AG08396 (cell line): ENCODE measurements around the gene NXNL1.

Experiments used
- DNase-seq: peaks from one replicate; pipeline ENCODE4 v3.0.0; 2012; ENCODE audit warnings: low spot score, mixed read lengths

The NXNL1 gene

GRCh38 chr19:17455308-17456123 lies 5.2 kb downstream of the NXNL1 start:
- DNase-seq, result no peak

- no peak for DNase-seq
Observed at GRCh38 chr19:17454576-17455071, 6.1 kb downstream of the NXNL1 start.

GRCh38 chr19:17451820-17452219 lies 8.9 kb downstream of the NXNL1 start:
- DNase-seq, result no peak

GRCh38 chr19:17450264-17451075 lies 10.3 kb downstream of the NXNL1 start:
- no peak for DNase-seq

- DNase-seq, result peak; percentile 81
Observed at GRCh38 chr19:17448131-17448967, 12.4 kb downstream of the NXNL1 start, which contains the start of gene TMEM221. Gene TMEM221 (minus strand): TSS chr19:17448668. CDS start chr19:17448462, 206 bp downstream.

- DNase-seq, result no peak
Observed at GRCh38 chr19:17447704-17448130, 13.0 kb downstream of the NXNL1 start.

GRCh38 chr19:17445526-17446165 lies 15.1 kb downstream of the NXNL1 start:
- DNase-seq, result no peak

- DNase-seq, result peak; percentile 55
Observed at GRCh38 chr19:17441241-17442021, 19.3 kb downstream of the NXNL1 start.

GRCh38 chr19:17436874-17437267 lies 23.9 kb downstream of the NXNL1 start:
- no peak for DNase-seq

- no peak for DNase-seq
Observed at GRCh38 chr19:17436094-17436873, 24.4 kb downstream of the NXNL1 start.

- DNase-seq, result no peak
Observed at GRCh38 chr19:17435218-17435617, 25.5 kb downstream of the NXNL1 start.

- DNase-seq, result no peak
Observed at GRCh38 chr19:17431417-17431816, 29.3 kb downstream of the NXNL1 start.

GRCh38 chr19:17429641-17430113 lies 31.0 kb downstream of the NXNL1 start:
- DNase-seq, result no peak

- DNase-seq, result peak; percentile 57
Observed at GRCh38 chr19:17424743-17425365, 35.9 kb downstream of the NXNL1 start.

GRCh38 chr19:17423429-17424208 lies 37.1 kb downstream of the NXNL1 start:
- no peak for DNase-seq

GRCh38 chr19:17421942-17422341 lies 38.8 kb downstream of the NXNL1 start:
- DNase-seq, result no peak

- DNase-seq, result peak; percentile 41
Observed at GRCh38 chr19:17420475-17420924, 40.2 kb downstream of the NXNL1 start.
